ENCODE results near the gene ENTHD1. TPM values are rescaled to one million over a fixed set of nuclear protein-coding genes. Genes with fewer than 3 reads are reported as not detected.

Gene ENTHD1
- total and polyA plus RNA-seq, 2 of the 4 experiments (the other 2 are of a cell fraction): not detected

- Histone ChIP-seq H2BK5ac (ENCODE audit: low read depth, low read length, poor library complexity, severe bottlenecking) (no peak overlapping the region), H3K14ac (replicated peaks; ENCODE audit: low read depth, low read length) (no peak overlapping the region), H2AK5ac (ENCODE audit: low read depth, low read length) (no peak overlapping the region), H3K27me3 (ENCODE audit: control insufficient read depth, insufficient read depth, low read length) (peaks cover 73% of the 10 kb centered on the region), H3K27ac (ENCODE audit: insufficient read depth, low read length) (no peak overlapping the region), H4K91ac (ENCODE audit: insufficient read depth, low read depth, low read length) (no peak overlapping the region), H4K20me1 (ENCODE audit: insufficient read depth, low read length) (no peaks in the 10 kb centered on the region), H2AFZ (replicated peaks; ENCODE audit: low read length, poor library complexity) (no peak overlapping the region), H3K9ac (ENCODE audit: low read depth, low read length) (no peak overlapping the region), H3K56ac (ENCODE audit: extremely low read depth, insufficient read depth, low read length) (no peak overlapping the region), H2BK15ac (ENCODE audit: low read depth, low read length) (no peak overlapping the region), H3K18ac (ENCODE audit: low read depth, low read length) (no peak overlapping the region), H3K9me1 (ENCODE audit: insufficient read depth, low read length) (no peaks in the 10 kb centered on the region), H3K4me2 (ENCODE audit: low read depth, low read length) (no peak overlapping the region), H3K9me3 (ENCODE audit: control insufficient read depth, insufficient read depth, low read length) (no peaks in the 10 kb centered on the region), H2BK20ac (ENCODE audit: low read depth, low read length) (no peak overlapping the region), H3K23ac (ENCODE audit: low read depth, low read length) (no peak overlapping the region), H4K8ac (ENCODE audit: low read depth in 2 of 2, low read length in 2 of 2) (no peak overlapping the region), H3K4me3 (ENCODE audit: insufficient read depth, low read depth, low read length) (no peak overlapping the region), H2AK9ac (replicated peaks; ENCODE audit: low read depth, low read length, poor library complexity) (no peak overlapping the region), H3K4ac (ENCODE audit: low read depth, low read length) (no peak overlapping the region), H3K4me1 (ENCODE audit: control insufficient read depth, insufficient read depth, low read length) (no peaks in the 10 kb centered on the region), H3K36me3 (ENCODE audit: control insufficient read depth, insufficient read depth, low read length) (no peaks in the 10 kb centered on the region), H2BK120ac (ENCODE audit: low read depth, low read length) (no peak overlapping the region), H4K5ac (ENCODE audit: low read depth, low read length) (no peak overlapping the region), H3K79me1 (ENCODE audit: low read depth in 1 of 2, low read length in 2 of 2) (no peaks in the 10 kb centered on the region)
- intact Hi-C loops (cut with micrococcal nuclease) (no loop called here), dilution Hi-C loops (cut with HindIII; ENCODE audit: low sequenced_read_pairs, unreplicated experiment) (no loop called here), in situ Hi-C loops (cut with MboI; ENCODE audit: low sequenced_read_pairs) (no loop called here)
- no TSS peak for BruUV-seq (replicated peaks)
- ChIA-PET POLR2A (ENCODE audit: unreplicated experiment) (no interaction called here), CTCF (interaction anchor here (1.6 kb wide), 1 partner anchor 12 kb away, joined by 3 read pairs; no protein-coding TSS in a partner anchor)
- WGBS, 2 experiments (ENCODE audit: extremely low coverage in 2 of 2, insufficient read length in 1 of 2): no CpG with 5 or more reads among the region's 4 CpGs
- TF ChIP-seq SMC3 (IDR thresholded peaks at IDR 0.05; ENCODE audit: low read depth, low read length) (no peak), RFX5 (IDR thresholded peaks at IDR 0.05; ENCODE audit: low read depth, low read length) (no peak), CHD1 (IDR thresholded peaks at IDR 0.05; ENCODE audit: low read depth, low read length) (no peak), CEBPB (IDR thresholded peaks at IDR 0.05; ENCODE audit: low read depth, low read length) (no peak), ELK1 (IDR thresholded peaks at IDR 0.05; ENCODE audit: borderline replicate concordance, low read depth, low read length) (no peak), MAZ (IDR thresholded peaks at IDR 0.05; ENCODE audit: borderline replicate concordance, low read depth, low read length) (no peak), NFE2L2 (IDR thresholded peaks at IDR 0.05; ENCODE audit: low read depth, low read length) (no peak), CTCF (conservative IDR thresholded peaks at IDR 0.05; ENCODE audit: low read depth, low read length) (no peak), POLR2A (IDR thresholded peaks at IDR 0.05; ENCODE audit: low read depth, low read length) (no peak), BHLHE40 (IDR thresholded peaks at IDR 0.05; ENCODE audit: low read depth, low read length) (no peak), MXI1 (IDR thresholded peaks at IDR 0.05; ENCODE audit: borderline replicate concordance, low read depth, low read length) (no peak), MAFK (IDR thresholded peaks at IDR 0.05; ENCODE audit: low read depth, low read length) (no peak), RCOR1 (IDR thresholded peaks at IDR 0.05; ENCODE audit: insufficient replicate concordance, low read length) (no peak), FOS (IDR thresholded peaks at IDR 0.05; ENCODE audit: low read depth, low read length) (no peak), RAD21 (IDR thresholded peaks at IDR 0.05; ENCODE audit: low read length) (no peak), USF2 (IDR thresholded peaks at IDR 0.05; ENCODE audit: low read depth, low read length) (no peak)
- ATAC-seq (ENCODE audit: low read depth) (no peak), DNase-seq (no peak)
These were observed 41.6 kb upstream of the ENTHD1 start for GRCh38 chr22:39935116-39935515.
